MG63 (cell line): ENCODE measurements around the gene HBM. TPM values are rescaled to one million over a fixed set of nuclear protein-coding genes. Genes with fewer than 3 reads are reported as not detected.
"Not testable (repeated sequence)": the region's sequence is repeated elsewhere in the genome, so short reads cannot be mapped to it uniquely, and the experiment has no call there.

Source experiments
- DNase-seq: peaks from one replicate; pipeline ENCODE4 v3.0.0-alpha.2; 2020
- H3K27me3 ChIP-seq: fragments of 250-450 bp; sonication (Bioruptor Pico); 2 replicates; pipeline ENCODE4 v1.5.1; 2020; ENCODE audit warnings: mild to moderate bottlenecking, moderate library complexity
- H3K36me3 ChIP-seq: fragments of 250-450 bp; sonication (Bioruptor Pico); 2 replicates; pipeline ENCODE4 v1.5.1; 2020; ENCODE audit warnings: mild to moderate bottlenecking, moderate library complexity
- H3K4me3 ChIP-seq: fragments of 250-450 bp; sonication (Bioruptor Pico); 2 replicates; pipeline ENCODE4 v1.5.1; 2020; ENCODE audit warnings: mild to moderate bottlenecking, moderate library complexity
- H3K9me3 ChIP-seq: fragments of 250-450 bp; sonication (Bioruptor Pico); 2 replicates; pipeline ENCODE4 v1.5.1; 2020; ENCODE audit warnings: mild to moderate bottlenecking, moderate library complexity
- total RNA-seq: library from RNA; depleted of rRNA; stranded (reverse); fragments of >200 nt; shearing (Covaris generic); gene quantifications from 2 replicates; pipeline ENCODE4 v1.2.3, GENCODE V29; 2014; ENCODE audit warnings: low replicate concordance

HBM gene
- total RNA-seq, 1 experiment from 2014 or later = not detected

GRCh38 chr16:162271-162991, 3.3 kb upstream of the HBM start:
- Histone ChIP-seq H3K9me3 (no peaks in the 10 kb centered on the region), H3K4me3 (no peak overlapping the region), H3K36me3 (no peaks in the 10 kb centered on the region), H3K27me3 (peaks cover 41% of the 10 kb centered on the region)
- no peak for DNase-seq

- not testable (repeated sequence) for H3K4me3 ChIP-seq, H3K36me3 ChIP-seq, H3K9me3 ChIP-seq, DNase-seq
- peaks cover 35% of the 10 kb centered on the region for H3K27me3 ChIP-seq
These were observed 2.6 kb upstream of the HBM start for GRCh38 chr16:163139-163538.

GRCh38 chr16:163696-164095, 2.1 kb upstream of the HBM start:
- not testable (repeated sequence) for H3K4me3 ChIP-seq, DNase-seq, H3K9me3 ChIP-seq, H3K36me3 ChIP-seq
- H3K27me3 ChIP-seq = peaks cover 31% of the 10 kb centered on the region

DNA sequence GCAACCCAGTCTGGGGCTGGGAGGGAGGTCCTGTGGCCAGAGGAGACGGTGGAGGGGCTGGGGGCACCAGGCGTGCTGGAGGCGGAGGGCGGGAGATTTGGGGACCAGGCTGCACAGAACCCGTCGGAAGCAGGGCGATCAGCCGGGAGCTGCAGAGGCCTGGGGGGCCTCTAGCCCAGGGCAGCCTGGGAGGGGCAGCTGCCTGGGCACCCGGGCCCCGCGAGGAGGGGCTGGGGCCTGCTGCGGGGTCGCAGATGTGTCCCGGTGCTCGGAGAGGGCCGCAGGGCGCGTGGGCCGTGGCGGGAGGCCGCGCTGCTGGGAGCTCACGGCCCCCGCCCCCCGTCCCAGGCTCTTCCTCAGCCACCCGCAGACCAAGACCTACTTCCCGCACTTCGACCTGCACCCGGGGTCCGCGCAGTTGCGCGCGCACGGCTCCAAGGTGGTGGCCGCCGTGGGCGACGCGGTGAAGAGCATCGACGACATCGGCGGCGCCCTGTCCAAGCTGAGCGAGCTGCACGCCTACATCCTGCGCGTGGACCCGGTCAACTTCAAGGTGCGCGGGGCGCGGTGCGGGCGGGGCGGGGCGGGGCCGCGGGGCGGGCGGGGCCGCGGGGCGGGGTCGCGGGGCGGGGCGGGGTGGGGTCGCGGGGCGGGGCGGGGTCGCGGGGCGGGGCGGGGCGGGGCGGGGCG, 1.5 kb upstream of the HBM start:
- not testable (repeated sequence) for H3K4me3 ChIP-seq, H3K9me3 ChIP-seq, DNase-seq, H3K36me3 ChIP-seq
- H3K27me3 ChIP-seq = peaks cover 29% of the 10 kb centered on the region

- H3K9me3 ChIP-seq = no peaks in the 10 kb centered on the region
- H3K27me3 ChIP-seq = peaks cover 27% of the 10 kb centered on the region
- H3K36me3 ChIP-seq = no peaks in the 10 kb centered on the region
- peak overlapping the region; percentile 18; the same call in 1 of the 2 replicates for H3K4me3 ChIP-seq
- no peak for DNase-seq
These were observed 795 bp upstream of the HBM start for GRCh38 chr16:164827-165538.

DNA sequence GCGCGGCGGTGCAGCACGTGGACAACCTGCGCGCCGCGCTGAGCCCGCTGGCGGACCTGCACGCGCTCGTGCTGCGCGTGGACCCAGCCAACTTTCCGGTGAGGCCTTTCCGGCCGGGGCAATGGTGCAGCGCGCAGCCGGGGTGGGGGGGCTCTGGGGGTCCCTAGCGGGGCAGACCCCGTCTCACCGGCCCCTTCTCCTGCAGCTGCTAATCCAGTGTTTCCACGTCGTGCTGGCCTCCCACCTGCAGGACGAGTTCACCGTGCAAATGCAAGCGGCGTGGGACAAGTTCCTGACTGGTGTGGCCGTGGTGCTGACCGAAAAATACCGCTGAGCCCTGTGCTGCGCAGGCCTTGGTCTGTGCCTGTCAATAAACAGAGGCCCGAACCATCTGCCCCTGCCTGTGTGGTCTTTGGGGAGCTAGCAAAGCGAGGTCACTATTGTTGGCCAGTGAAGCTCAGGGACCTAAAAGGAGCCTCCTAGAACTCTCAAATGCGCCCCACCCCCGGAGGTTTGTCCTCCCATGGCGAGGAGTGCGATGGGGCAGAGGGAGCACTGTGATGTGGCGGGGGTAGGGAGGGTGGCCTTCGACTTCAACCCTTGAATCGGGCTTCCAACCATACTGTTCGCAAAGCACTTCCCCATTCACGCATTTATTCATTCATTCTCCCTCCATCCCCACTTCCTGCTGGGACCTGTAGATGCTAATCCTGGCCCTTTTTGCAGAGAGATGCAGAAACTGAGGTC, 770 bp downstream of the HBM start:
- H3K4me3 ChIP-seq = no peak overlapping the region
- DNase-seq = no peak
- no peaks in the 10 kb centered on the region for H3K36me3 ChIP-seq
- peaks cover 36% of the 10 kb centered on the region for H3K27me3 ChIP-seq
- no peaks in the 10 kb centered on the region for H3K9me3 ChIP-seq

GRCh38 chr16:167122-167690, 1.4 kb downstream of the HBM start:
- DNase-seq = no peak
- no peaks in the 10 kb centered on the region for H3K9me3 ChIP-seq
- H3K4me3 ChIP-seq = no peak overlapping the region
- H3K36me3 ChIP-seq = no peaks in the 10 kb centered on the region
- H3K27me3 ChIP-seq = peaks cover 40% of the 10 kb centered on the region

DNA sequence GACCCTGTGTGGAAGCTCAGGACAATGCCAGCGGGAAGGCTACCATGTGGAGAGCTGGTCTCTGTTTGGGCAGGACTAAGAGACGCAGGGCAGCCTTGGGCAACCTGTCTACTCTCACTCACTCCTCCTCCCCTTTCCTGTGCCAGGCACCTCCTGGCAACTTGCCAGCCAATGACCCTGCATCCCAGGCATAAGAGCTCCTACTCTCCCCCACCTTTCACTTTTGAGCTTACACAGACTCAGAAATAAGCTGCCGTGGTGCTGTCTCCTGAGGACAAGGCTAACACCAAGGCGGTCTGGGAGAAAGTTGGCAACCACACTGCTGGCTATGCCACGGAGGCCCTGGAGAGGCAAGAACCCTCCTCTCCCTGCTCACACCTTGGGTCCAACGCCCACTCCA, 2.6 kb downstream of the HBM start:
- H3K9me3 ChIP-seq = no peaks in the 10 kb centered on the region
- no peak overlapping the region for H3K4me3 ChIP-seq
- peaks cover 43% of the 10 kb centered on the region for H3K27me3 ChIP-seq
- no peaks in the 10 kb centered on the region for H3K36me3 ChIP-seq
- no peak for DNase-seq

- Histone ChIP-seq H3K9me3 (no peaks in the 10 kb centered on the region), H3K27me3 (peaks cover 44% of the 10 kb centered on the region), H3K4me3 (no peak overlapping the region), H3K36me3 (no peaks in the 10 kb centered on the region)
- no peak for DNase-seq
These were observed 3.2 kb downstream of the HBM start for GRCh38 chr16:169014-169413.

GRCh38 chr16:170088-170507, 4.3 kb downstream of the HBM start:
- DNase-seq = peak; percentile 66
- H3K9me3 ChIP-seq = not testable (repeated sequence)
- peaks cover 50% of the 10 kb centered on the region for H3K27me3 ChIP-seq

DNA sequence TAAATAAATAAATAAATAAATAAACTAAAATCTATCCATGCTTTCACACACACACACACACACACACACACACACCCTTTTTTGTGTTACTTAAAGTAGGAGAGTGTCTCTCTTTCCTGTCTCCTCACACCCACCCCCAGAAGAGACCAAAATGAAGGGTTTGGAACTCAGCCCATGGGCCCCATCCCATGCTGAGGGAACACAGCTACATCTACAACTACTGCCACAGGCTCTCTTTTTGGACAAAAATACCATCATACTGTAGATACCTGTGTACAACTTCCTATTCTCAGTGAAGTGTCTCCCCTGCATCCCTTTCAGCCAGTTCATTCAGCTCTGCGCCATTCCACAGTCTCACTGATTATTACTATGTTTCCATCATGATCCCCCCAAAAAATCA, 5.0 kb downstream of the HBM start:
- Histone ChIP-seq H3K9me3 (no peaks in the 10 kb centered on the region), H3K4me3 (no peak overlapping the region), H3K36me3 (no peaks in the 10 kb centered on the region), H3K27me3 (peaks cover 49% of the 10 kb centered on the region)
- no peak for DNase-seq

More at GRCh38 chr16:170088-170507, 4.3 kb downstream of the HBM start:
- H3K36me3 ChIP-seq, H3K4me3 ChIP-seq: not testable (repeated sequence)

GRCh38 chr16:172374-172941, 6.7 kb downstream of the HBM start, which contains the start of gene HBA2:
HBA2 (plus strand) TSS chr16:172876; CDS start chr16:172913, 37 bp downstream.
- not testable (repeated sequence) for H3K9me3 ChIP-seq, H3K36me3 ChIP-seq, H3K4me3 ChIP-seq, DNase-seq
- H3K27me3 ChIP-seq = peaks cover 37% of the 10 kb centered on the region

GRCh38 chr16:173211-173854, 7.6 kb downstream of the HBM start:
- not testable (repeated sequence) for H3K9me3 ChIP-seq, DNase-seq, H3K36me3 ChIP-seq, H3K4me3 ChIP-seq
- peaks cover 45% of the 10 kb centered on the region for H3K27me3 ChIP-seq

DNA sequence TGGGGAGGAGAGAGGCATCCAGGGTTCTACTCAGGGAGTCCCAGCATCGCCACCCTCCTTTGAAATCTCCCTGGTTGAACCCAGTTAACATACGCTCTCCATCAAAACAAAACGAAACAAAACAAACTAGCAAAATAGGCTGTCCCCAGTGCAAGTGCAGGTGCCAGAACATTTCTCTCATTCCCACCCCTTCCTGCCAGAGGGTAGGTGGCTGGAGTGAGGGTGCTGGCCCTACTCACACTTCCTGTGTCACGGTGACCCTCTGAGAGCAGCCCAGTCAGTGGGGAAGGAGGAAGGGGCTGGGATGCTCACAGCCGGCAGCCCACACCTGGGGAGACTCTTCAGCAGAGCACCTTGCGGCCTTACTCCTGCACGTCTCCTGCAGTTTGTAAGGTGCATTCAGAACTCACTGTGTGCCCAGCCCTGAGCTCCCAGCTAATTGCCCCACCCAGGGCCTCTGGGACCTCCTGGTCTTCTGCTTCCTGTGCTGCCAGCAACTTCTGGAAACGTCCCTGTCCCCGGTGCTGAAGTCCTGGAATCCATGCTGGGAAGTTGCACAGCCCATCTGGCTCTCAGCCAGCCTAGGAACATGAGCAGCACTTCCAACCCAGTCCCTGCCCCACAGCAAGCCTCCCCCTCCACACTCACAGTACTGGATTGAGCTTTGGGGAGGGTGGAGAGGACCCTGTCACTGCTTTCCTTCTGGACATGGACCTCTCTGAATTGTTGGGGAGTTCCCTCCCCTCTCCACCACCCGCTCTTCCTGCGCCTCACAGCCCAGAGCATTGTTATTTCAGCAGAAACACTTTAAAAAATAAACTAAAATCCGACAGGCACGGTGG, 8.4 kb downstream of the HBM start:
- not testable (repeated sequence) for H3K36me3 ChIP-seq, H3K9me3 ChIP-seq, H3K4me3 ChIP-seq
- peak; percentile 46 for DNase-seq
- H3K27me3 ChIP-seq = peaks cover 53% of the 10 kb centered on the region
